Measurements from ENCODE around the gene TLN1.
A peak's percentile ranks its signal among the peaks of the same experiment; 100 is the strongest.

TLN1 gene

GRCh38 chr9:35732185-35732799 is at the start of gene TLN1, which contains the start of gene CREB3:
TLN1 (minus strand) TSS chr9:35732195; CDS start chr9:35725694, 6,501 bp downstream.
CREB3 (plus strand) TSS chr9:35732666; CDS start chr9:35732773, 107 bp downstream.
- H3K4me3 ChIP-seq (replicated peaks; ENCODE audit: low read depth, low read length), result peak within 1 kb of the TSS; percentile 83
- TF ChIP-seq CTCF (IDR thresholded peaks at IDR 0.05; ENCODE audit: low read depth, low read length, missing control alignments), result no peak
- DNase-seq (ENCODE audit: extremely low read depth, low read depth), result peak; percentile 96

DNA sequence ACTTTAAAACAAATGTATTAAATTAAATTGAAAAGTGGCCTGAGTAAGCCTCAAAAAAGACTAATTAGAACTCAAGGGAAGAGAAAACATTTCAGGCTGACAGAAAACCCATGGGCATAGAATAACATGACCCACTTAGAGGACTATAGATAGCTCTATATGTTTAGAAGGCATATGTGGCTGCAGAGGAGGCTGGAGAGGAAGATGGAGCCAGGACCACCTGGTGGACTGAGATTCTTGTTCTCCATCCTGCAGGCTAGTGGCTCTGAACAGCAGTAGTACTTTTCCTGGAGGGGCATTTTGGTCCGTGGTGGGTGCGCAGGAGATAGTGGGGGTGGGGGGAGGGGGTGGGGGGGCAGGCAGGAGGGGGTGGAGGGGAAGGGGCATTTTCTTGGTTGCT is 49.1 kb upstream of the TLN1 start:
- no peak for TF ChIP-seq CTCF (IDR thresholded peaks at IDR 0.05; ENCODE audit: low read depth, low read length, missing control alignments)
- no peak overlapping the region for H3K4me3 ChIP-seq (replicated peaks; ENCODE audit: low read depth, low read length)
- DNase-seq (ENCODE audit: extremely low read depth, low read depth), result no peak

DNA sequence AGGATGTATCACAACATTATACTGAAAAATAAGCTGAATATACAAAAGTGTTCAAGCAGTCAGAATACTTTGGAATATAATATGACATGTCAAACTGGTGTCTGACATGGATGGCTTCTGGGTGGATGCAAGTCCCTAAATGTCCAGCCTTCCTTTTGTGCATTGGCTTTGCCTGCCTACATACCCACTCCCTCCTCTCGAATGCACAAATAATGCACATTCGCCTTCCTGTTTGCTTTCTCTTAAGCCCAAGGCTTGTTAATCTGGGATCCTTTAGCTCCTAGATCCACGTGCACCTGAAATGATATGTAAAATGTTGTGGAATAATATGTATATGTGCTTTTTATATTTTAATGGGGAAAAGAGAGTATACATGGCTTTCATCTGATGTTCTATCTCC is 46.5 kb upstream of the TLN1 start:
- no peak for TF ChIP-seq CTCF (IDR thresholded peaks at IDR 0.05; ENCODE audit: low read depth, low read length, missing control alignments)
- no peak for DNase-seq (ENCODE audit: extremely low read depth, low read depth)
- H3K4me3 ChIP-seq (replicated peaks; ENCODE audit: low read depth, low read length), result no peak overlapping the region

DNA sequence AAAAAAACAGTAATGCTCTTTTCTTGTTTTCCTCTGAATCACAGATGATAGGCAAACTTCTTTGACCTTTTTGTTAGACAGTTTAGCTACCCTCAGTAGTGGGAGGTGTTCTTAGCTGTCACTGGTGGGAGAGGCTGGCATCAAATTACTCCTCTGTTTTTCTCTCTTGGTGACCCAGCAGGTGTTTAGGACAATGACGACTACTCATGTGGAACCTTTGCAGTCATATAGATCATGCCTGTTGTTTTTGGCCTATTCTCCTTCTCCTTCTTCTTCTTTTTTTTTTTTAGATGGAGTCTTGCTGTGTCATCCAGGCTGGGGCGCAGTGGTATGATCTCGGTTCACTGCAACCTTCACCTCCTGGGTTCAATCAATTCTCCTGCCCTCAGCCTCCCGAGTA is 44.0 kb upstream of the TLN1 start:
- no peak for DNase-seq (ENCODE audit: extremely low read depth, low read depth)
- H3K4me3 ChIP-seq (replicated peaks; ENCODE audit: low read depth, low read length), result no peak overlapping the region
- TF ChIP-seq CTCF (IDR thresholded peaks at IDR 0.05; ENCODE audit: low read depth, low read length, missing control alignments), result no peak

- H3K4me3 ChIP-seq (replicated peaks; ENCODE audit: low read depth, low read length), result no peak overlapping the region
- no peak for TF ChIP-seq CTCF (IDR thresholded peaks at IDR 0.05; ENCODE audit: low read depth, low read length, missing control alignments)
- no peak for DNase-seq (ENCODE audit: extremely low read depth, low read depth)
Measured at GRCh38 chr9:35774907-35775635, 43.1 kb upstream of the TLN1 start.

GRCh38 chr9:35771943-35772342 is 39.9 kb upstream of the TLN1 start:
- DNase-seq (ENCODE audit: extremely low read depth, low read depth), result no peak
- no peak for TF ChIP-seq CTCF (IDR thresholded peaks at IDR 0.05; ENCODE audit: low read depth, low read length, missing control alignments)
- H3K4me3 ChIP-seq (replicated peaks; ENCODE audit: low read depth, low read length), result no peak overlapping the region
